Lower leg skin (tissue), 4 donors: ENCODE results near the gene RPP25. TPM values are rescaled to one million over a fixed set of nuclear protein-coding genes. Genes with fewer than 3 reads are reported as not detected.

Source experiments
- DNase-seq, 2 donors: peaks; one replicate each; pipeline ENCODE4 v3.0.0-alpha.2; 2019; ENCODE audit warnings: low spot score in 2 of 2
- H3K4me3 ChIP-seq: fragments of 200-600 bp; sonication (generic); 2 replicates; pipeline ENCODE4 v1.5.1; 2017; ENCODE audit warnings: mild to moderate bottlenecking, low read depth; ENCODE audit not compliant: poor library complexity, severe bottlenecking
- POLR2A ChIP-seq, 2 donors: fragments of 450-650 bp; IDR thresholded peaks; one replicate each; pipeline ENCODE4 v1.6.1; 2016 to 2017; ENCODE audit warnings: antibody characterized with exemption in 2 of 2, mild to moderate bottlenecking in 1 of 2, moderate library complexity in 1 of 2
- WGBS, 2 donors: methylation state at CpG; one replicate each; pipeline ENCODE4 v1.1.5; 2018; 5-methylcytosine and 5-hydroxymethylcytosine counted together
- intact Hi-C: fragments of 100-400 bp; cut with DNase I; formaldehyde crosslinking; loops from one replicate; pipeline ENCODE4 v1.15.0; 2023; ENCODE audit warnings: low total_unique reads
- total RNA-seq, 4 donors: library from RNA; depleted of rRNA; stranded (reverse); fragments of >200 nt; gene quantifications; one replicate each; pipeline ENCODE4 v1.1.0, GENCODE V29; 2016
- TF ChIP-seq, protein P1 (sequence below), 3 donors: fragments of 450-650 bp; IDR thresholded peaks; one replicate each; pipeline ENCODE4 v1.5.1; 2016; ENCODE audit warnings: antibody characterized with exemption in 3 of 3, mild to moderate bottlenecking in 3 of 3, moderate library complexity in 2 of 3

The RPP25 gene, protein sequence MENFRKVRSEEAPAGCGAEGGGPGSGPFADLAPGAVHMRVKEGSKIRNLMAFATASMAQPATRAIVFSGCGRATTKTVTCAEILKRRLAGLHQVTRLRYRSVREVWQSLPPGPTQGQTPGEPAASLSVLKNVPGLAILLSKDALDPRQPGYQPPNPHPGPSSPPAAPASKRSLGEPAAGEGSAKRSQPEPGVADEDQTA
- 10 to 100 TPM in 1 of 4 donors, 1 to 10 TPM in 3; 5.4 to 10.6 (median 8.4) TPM for total RNA-seq

DNA sequence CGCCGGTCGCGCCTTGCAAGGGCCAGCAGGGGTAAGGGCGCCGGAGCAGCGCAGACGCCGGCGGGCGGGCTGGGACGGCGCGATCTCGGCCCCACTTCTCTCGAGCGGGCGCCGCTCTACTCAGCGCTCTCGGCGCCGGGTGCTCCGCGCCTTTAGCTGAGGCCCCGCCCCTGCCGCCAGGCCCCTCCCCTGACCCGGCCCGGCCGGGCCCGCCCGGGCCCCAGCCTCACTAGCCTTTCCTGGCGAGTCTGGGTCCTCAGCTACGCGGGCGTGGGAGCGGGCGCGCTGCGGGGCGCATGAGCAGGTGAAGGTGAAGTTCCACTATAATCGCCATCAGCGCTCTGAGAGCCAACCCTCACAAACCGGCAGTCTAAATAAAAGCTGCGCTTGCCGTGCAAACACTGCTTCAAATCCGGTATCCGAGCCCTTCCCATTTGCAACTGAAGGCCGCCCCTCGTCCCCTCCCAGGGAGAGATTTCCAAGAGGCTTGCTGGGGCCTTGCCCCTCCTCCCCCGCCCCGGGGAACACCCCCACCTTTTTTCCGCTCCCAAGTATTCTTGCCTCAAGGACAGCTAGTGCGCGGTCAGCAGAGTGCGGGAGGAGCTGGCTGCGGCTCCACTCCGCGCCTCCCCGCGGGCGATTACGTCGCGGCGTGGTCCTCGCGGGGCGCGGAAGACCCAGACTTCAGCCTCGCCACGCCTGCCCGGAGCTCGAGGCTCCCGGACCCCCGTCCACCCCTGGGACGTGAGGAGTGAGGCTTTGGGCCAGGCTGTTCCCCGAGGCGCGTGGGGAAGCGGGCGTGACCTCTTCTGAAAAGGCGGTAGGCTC, at the start of gene RPP25:
Gene RPP25 (minus strand): TSS at position 125 of the 828 bp plus-strand sequence. CDS start 189 bp downstream, outside the sequence.
- WGBS, 2 donors, result 0 to 1% methylated on average over 15 to 39 of the region's 83 CpGs
- intact Hi-C loops, result no loop called here
- TF ChIP-seq, protein P1, sequence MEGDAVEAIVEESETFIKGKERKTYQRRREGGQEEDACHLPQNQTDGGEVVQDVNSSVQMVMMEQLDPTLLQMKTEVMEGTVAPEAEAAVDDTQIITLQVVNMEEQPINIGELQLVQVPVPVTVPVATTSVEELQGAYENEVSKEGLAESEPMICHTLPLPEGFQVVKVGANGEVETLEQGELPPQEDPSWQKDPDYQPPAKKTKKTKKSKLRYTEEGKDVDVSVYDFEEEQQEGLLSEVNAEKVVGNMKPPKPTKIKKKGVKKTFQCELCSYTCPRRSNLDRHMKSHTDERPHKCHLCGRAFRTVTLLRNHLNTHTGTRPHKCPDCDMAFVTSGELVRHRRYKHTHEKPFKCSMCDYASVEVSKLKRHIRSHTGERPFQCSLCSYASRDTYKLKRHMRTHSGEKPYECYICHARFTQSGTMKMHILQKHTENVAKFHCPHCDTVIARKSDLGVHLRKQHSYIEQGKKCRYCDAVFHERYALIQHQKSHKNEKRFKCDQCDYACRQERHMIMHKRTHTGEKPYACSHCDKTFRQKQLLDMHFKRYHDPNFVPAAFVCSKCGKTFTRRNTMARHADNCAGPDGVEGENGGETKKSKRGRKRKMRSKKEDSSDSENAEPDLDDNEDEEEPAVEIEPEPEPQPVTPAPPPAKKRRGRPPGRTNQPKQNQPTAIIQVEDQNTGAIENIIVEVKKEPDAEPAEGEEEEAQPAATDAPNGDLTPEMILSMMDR (IDR thresholded peaks at IDR 0.05), result no peak
- TF ChIP-seq POLR2A (IDR thresholded peaks at IDR 0.05), result no peak
- peak; percentile 58 to 97 for DNase-seq
- peak within 1 kb of the TSS; percentile 38 for H3K4me3 ChIP-seq

DNA sequence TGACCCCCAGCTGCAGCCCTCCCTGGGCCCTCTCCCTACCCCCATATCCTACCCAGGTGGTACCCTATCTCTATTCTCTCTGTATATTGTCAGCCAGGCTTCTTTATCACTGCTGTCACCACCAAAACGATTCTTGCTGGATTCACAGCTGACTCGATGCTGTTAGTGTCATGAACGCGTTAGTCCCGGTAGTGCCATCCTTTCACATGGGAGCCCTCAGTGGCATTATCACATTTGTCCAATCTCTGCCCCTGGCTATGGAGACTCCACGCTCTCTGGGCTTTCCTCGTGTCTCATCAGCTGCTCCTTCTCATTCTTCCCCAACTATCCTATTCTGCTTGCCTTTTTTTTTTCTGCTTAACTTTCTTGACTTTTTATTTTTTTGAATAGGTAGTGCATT, 45.8 kb upstream of the RPP25 start:
- WGBS, 2 donors, result 55 to 76% methylated on average over 7 of the region's 7 CpGs

DNA sequence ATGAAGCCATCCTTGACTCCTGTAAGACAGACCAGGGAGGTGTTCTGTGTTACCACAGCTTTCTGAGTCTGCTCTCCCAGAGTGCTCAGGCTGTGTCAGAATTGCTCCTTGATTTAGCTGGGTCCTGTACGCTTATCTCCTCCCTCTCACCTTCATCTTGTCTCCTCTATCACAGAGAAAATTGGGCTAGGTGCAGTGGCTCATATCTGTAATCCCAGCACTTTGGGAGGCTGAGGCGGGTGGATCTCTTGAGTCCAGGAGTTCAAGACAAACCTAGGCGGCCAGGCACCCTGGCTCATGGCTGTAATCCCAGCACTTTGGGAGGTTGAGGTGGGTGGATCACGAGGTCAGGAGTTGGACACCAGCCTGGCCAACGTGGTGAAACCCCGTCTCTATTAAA, 44.7 kb upstream of the RPP25 start:
- 69 to 75% methylated on average over 6 of the region's 6 CpGs for WGBS, 2 donors
- intact Hi-C loops, result no loop called here

More for the DNA sequence above, 45.8 kb upstream of the RPP25 start:
- DNase-seq, result no peak
- intact Hi-C loops, result no loop called here
- TF ChIP-seq, protein P1 (IDR thresholded peaks at IDR 0.05), result no peak
- no peak for TF ChIP-seq POLR2A (IDR thresholded peaks at IDR 0.05)
- no peak overlapping the region for H3K4me3 ChIP-seq

DNA sequence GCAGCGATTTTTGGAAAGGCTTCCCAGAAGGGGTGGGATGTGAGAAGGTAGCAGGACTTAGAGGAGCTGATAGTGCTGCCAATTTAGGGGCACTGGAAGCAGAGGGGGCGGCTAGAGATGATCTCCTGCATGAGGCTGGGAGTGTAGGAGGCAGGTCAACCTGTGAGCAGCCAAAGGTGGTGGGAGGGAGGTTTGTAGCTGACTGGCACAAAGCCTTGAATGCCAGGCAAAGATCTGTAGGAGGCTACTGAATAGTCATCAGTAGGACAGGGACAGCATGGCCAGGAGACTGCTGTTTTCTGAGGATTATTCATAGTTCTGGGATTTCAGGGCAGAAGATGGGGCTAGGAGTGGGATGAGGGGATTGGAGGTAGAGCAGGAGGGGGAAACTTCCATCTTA, 41.0 kb upstream of the RPP25 start:
- intact Hi-C loops, result no loop called here
- H3K4me3 ChIP-seq, result no peak overlapping the region
- TF ChIP-seq, protein P1 (IDR thresholded peaks at IDR 0.05), result no peak
- TF ChIP-seq POLR2A (IDR thresholded peaks at IDR 0.05), result no peak
- no peak for DNase-seq
- WGBS, 2 donors, result 75 to 92% methylated on average over 2 of the region's 2 CpGs

More for the DNA sequence above, 44.7 kb upstream of the RPP25 start:
- no peak overlapping the region for H3K4me3 ChIP-seq
- no peak for DNase-seq
- TF ChIP-seq POLR2A (IDR thresholded peaks at IDR 0.05), result no peak

DNA sequence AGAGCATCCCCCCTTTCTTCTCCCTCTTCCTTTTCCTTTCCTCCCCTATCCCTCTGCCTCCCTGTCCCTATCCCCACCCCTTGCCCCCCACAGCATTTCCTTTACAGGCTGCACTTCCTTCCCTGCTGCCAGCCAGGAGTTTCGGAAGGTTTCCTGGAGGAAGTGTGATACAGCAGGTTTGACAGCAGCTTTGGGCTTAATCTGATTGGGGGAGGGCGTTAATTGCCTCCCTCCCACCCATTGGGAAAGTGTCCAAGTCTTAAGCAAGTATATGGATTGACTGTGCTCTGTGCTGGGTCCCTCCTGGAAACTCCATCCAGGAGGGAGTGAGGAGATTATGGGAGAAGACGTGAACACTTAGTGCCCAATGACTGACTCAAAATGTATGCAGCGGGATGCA, 40.6 kb upstream of the RPP25 start:
- no peak overlapping the region for H3K4me3 ChIP-seq
- 46 to 51% methylated on average over 4 of the region's 4 CpGs for WGBS, 2 donors
- TF ChIP-seq POLR2A (IDR thresholded peaks at IDR 0.05), result no peak
- TF ChIP-seq, protein P1 (IDR thresholded peaks at IDR 0.05), result no peak
- intact Hi-C loops, result no loop called here
- no peak for DNase-seq
